Lower lobe of right lung (tissue), 2 donors: ENCODE measurements around the gene TSHB. TPM values are rescaled to one million over a fixed set of nuclear protein-coding genes. Genes with fewer than 3 reads are reported as not detected.

Experiments
- ATAC-seq, 2 donors: fragments of 200-7000 bp; cut with Tn5 transposase; one replicate each; pipeline ENCODE4 v1.9.1; 2020 to 2022; ENCODE audit warnings: mild to moderate bottlenecking in 2 of 2, moderate library complexity in 2 of 2
- DNase-seq: peaks from one replicate; pipeline ENCODE4 v3.0.0-alpha.2; 2020
- H3K27ac ChIP-seq: fragments of 200-600 bp; one replicate; pipeline ENCODE4 v1.8.0; 2022
- H3K27me3 ChIP-seq: fragments of 200-600 bp; one replicate; pipeline ENCODE4 v1.8.0; 2022; ENCODE audit warnings: low read depth
- H3K36me3 ChIP-seq: fragments of 200-600 bp; one replicate; pipeline ENCODE4 v1.8.0; 2022; ENCODE audit warnings: mild to moderate bottlenecking
- H3K4me1 ChIP-seq: fragments of 200-600 bp; one replicate; pipeline ENCODE4 v1.8.0; 2022
- H3K4me3 ChIP-seq: fragments of 200-600 bp; one replicate; pipeline ENCODE4 v1.8.0; 2022; ENCODE audit warnings: mild to moderate bottlenecking
- H3K9me3 ChIP-seq: fragments of 200-600 bp; one replicate; pipeline ENCODE4 v1.8.0; 2022
- intact Hi-C: fragments of 100-400 bp; cut with DNase I; formaldehyde crosslinking; loops from one replicate; pipeline ENCODE4 v1.11.0; 2022
- total RNA-seq: library from RNA; stranded (reverse); fragmentation: NEBNext Ultra II Directional; extraction: Animal tissue kit (Norgen Biotek cat#: 25700); gene quantifications from one replicate; pipeline ENCODE4 v1.2.1, GENCODE V29; 2021
- TF ChIP-seq, protein P1 (sequence below): fragments of 200-600 bp; IDR thresholded peaks from one replicate; pipeline ENCODE4 v1.8.0; 2022; ENCODE audit warnings: antibody characterized with exemption, mild to moderate bottlenecking
- donor health status: DM: no; HTN: yes; CAD: no; lungs with severe emphysema.

The TSHB gene
- total RNA-seq, 1 donor from 2014 or later, result not detected

DNA sequence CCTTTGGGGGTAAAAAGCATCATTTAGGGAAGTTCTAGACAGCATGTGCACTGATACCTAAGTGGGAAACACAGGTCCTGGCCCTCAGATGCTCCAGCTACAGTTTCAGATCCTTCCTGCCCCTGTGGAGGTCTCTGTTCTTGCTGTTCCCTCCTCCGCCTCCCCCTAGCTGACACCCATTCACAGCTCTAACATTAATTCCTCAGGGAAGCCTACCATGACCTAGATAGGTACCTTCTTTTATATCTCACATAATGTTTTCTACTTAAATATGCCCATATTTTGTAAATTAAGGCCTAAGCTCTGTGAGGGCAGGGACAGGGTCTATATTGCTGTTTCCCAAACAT, 48.3 kb downstream of the TSHB start:
- Histone ChIP-seq H3K27me3 (no peaks in the 10 kb centered on the region), H3K27ac (no peak overlapping the region), H3K36me3 (no peaks in the 10 kb centered on the region), H3K4me3 (no peak overlapping the region), H3K9me3 (no peaks in the 10 kb centered on the region), H3K4me1 (no peaks in the 10 kb centered on the region)
- TF ChIP-seq, protein P1, sequence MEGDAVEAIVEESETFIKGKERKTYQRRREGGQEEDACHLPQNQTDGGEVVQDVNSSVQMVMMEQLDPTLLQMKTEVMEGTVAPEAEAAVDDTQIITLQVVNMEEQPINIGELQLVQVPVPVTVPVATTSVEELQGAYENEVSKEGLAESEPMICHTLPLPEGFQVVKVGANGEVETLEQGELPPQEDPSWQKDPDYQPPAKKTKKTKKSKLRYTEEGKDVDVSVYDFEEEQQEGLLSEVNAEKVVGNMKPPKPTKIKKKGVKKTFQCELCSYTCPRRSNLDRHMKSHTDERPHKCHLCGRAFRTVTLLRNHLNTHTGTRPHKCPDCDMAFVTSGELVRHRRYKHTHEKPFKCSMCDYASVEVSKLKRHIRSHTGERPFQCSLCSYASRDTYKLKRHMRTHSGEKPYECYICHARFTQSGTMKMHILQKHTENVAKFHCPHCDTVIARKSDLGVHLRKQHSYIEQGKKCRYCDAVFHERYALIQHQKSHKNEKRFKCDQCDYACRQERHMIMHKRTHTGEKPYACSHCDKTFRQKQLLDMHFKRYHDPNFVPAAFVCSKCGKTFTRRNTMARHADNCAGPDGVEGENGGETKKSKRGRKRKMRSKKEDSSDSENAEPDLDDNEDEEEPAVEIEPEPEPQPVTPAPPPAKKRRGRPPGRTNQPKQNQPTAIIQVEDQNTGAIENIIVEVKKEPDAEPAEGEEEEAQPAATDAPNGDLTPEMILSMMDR, result no peak
- intact Hi-C loops, result no loop called here
- DNase-seq, result no peak
- no peak for ATAC-seq

DNA sequence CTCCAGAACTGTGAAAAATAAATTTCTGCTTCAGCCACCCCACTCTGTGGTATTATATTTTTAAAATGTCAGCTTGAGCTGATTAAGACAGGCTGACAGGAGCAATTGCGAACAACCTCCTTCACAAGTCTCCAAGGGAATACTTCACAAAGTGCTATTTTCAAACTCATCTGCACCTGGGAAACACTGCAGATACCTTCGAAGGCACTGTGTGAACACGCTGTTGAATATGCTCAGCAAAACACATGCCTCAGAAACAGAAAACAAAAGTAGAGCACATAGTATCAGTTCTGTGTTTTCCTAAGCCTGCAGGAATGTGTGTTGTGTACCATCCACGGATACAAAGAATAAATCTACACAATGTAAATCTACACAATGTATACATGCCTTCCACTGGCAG, 49.1 kb downstream of the TSHB start:
- DNase-seq, result no peak
- no peaks in the 10 kb centered on the region for H3K9me3 ChIP-seq

DNA sequence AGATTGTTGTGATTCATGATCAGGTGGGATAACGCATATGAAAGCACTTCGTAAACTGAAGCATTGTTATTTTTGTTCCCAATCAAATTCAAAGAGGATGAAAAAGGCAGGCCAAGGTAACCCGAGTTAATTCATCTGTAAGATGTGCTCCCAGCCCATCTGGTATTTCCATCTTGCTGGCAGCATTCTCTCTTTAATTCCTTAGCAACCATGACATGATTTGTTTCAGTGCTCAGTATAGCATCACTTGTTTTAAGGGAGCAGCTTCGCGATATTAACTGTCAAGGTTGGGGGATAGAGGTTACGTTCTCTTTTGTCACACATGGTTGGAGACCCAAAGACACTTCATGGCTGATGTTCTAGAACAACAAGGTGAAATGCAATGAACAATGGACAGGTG, 53.3 kb downstream of the TSHB start:
- Histone ChIP-seq H3K4me3 (no peak overlapping the region), H3K9me3 (no peaks in the 10 kb centered on the region), H3K4me1 (peaks cover 30% of the 10 kb centered on the region), H3K27me3 (no peaks in the 10 kb centered on the region), H3K36me3 (no peaks in the 10 kb centered on the region), H3K27ac (no peak overlapping the region)
- no peak for DNase-seq
- intact Hi-C loops, result no loop called here
- TF ChIP-seq, protein P1, result no peak
- no peak for ATAC-seq

More for the DNA sequence above, 49.1 kb downstream of the TSHB start:
- Histone ChIP-seq H3K4me3 (no peak overlapping the region), H3K27ac (no peak overlapping the region), H3K36me3 (no peaks in the 10 kb centered on the region), H3K27me3 (no peaks in the 10 kb centered on the region), H3K4me1 (no peaks in the 10 kb centered on the region)
- ATAC-seq, result no peak
- intact Hi-C loops, result no loop called here
- TF ChIP-seq, protein P1, result no peak

Other genes starting within 250 kb of the TSHB start
- gene SIKE1, start 249.1 kb upstream of the TSHB start, total RNA-seq, result 34.3 TPM
- gene SYCP1, start 175.0 kb upstream of the TSHB start, total RNA-seq, result not detected
- 4.3 TPM for gene TSPAN2, start 59.7 kb downstream of the TSHB start, total RNA-seq